Neural cell (in vitro differentiated cells): Measurements from ENCODE around the gene PRRT3. TPM values are rescaled to one million over a fixed set of nuclear protein-coding genes. Genes with fewer than 3 reads are reported as not detected.

Experiments
- H2AFZ ChIP-seq: fragments of 200-600, 300-800 bp; sonication (generic), shearing (Covaris generic); 2 replicates; pipeline ENCODE4 v1.6.0; 2014; ENCODE audit warnings: low read depth, mild to moderate bottlenecking, antibody characterized with exemption, low read length, moderate library complexity
- H3F3A ChIP-seq: fragments of 200-600 bp; shearing (Covaris generic); 2 replicates; pipeline ENCODE4 v1.6.1; 2016; ENCODE audit warnings: mild to moderate bottlenecking, moderate library complexity, mixed read lengths, antibody characterized with exemption, low read length; ENCODE audit not compliant: insufficient read depth, poor library complexity, severe bottlenecking
- H3K27ac ChIP-seq: fragments of 200-600, 300-800 bp; sonication (generic), shearing (Covaris generic); 2 replicates; pipeline ENCODE4 v1.5.1; 2014; ENCODE audit warnings: mild to moderate bottlenecking, low read length, moderate library complexity
- H3K27me3 ChIP-seq: fragments of 300-800, 200-600 bp; sonication (generic), shearing (Covaris generic); 2 replicates; pipeline ENCODE4 v1.6.0; 2014; ENCODE audit warnings: mild to moderate bottlenecking, low read depth, low read length, moderate library complexity; ENCODE audit not compliant: insufficient read depth
- H3K36me3 ChIP-seq: fragments of 300-800, 200-600 bp; sonication (generic), shearing (Covaris generic); 2 replicates; pipeline ENCODE4 v1.5.1; 2014; ENCODE audit warnings: mild to moderate bottlenecking, antibody characterized with exemption, low read length, moderate library complexity; ENCODE audit not compliant: insufficient read depth
- H3K4me2 ChIP-seq: fragments of 300-800, 200-600 bp; sonication (generic), shearing (Covaris generic); 2 replicates; pipeline ENCODE4 v1.6.0; 2014; ENCODE audit warnings: mild to moderate bottlenecking, low read length
- H3K4me3 ChIP-seq: fragments of 300-800, 200-600 bp; sonication (generic), shearing (Covaris generic); 2 replicates; pipeline ENCODE4 v1.5.1; 2014; ENCODE audit warnings: mild to moderate bottlenecking, low read length, moderate library complexity
- H3K79me2 ChIP-seq: fragments of 200-600 bp; shearing (Covaris generic); replicated peaks from 2 replicates; pipeline ENCODE4 v1.6.0; 2014; ENCODE audit warnings: mild to moderate bottlenecking, low read length, moderate library complexity; ENCODE audit not compliant: insufficient read depth
- H3K9ac ChIP-seq: fragments of 300-800, 200-600 bp; sonication (generic), shearing (Covaris generic); 2 replicates; pipeline ENCODE4 v1.6.1; 2016; ENCODE audit warnings: mild to moderate bottlenecking, low read length, mixed read lengths
- H3K9me2 ChIP-seq: fragments of 200-600 bp; shearing (Covaris generic); 2 replicates; pipeline ENCODE4 v1.6.1; 2016; ENCODE audit warnings: mild to moderate bottlenecking, low read length, mixed read lengths; ENCODE audit not compliant: insufficient read depth
- H3K9me3 ChIP-seq: fragments of 200-600, 300-800 bp; sonication (generic), shearing (Covaris generic); 2 replicates; pipeline ENCODE4 v1.6.1; 2016; ENCODE audit warnings: mild to moderate bottlenecking, mixed run types, low read length, moderate library complexity, mixed read lengths
- H4K20me1 ChIP-seq: fragments of 200-600 bp; shearing (Covaris generic); 2 replicates; pipeline ENCODE4 v1.6.1; 2016; ENCODE audit warnings: mild to moderate bottlenecking, mixed run types; ENCODE audit not compliant: insufficient read depth
- EP300 ChIP-seq: fragments of 450-650 bp; conservative IDR thresholded peaks from 2 replicates; pipeline ENCODE4 v1.6.1; 2014; ENCODE audit warnings: antibody characterized with exemption, mild to moderate bottlenecking, moderate library complexity; ENCODE audit not compliant: poor library complexity, severe bottlenecking
- EZH2 ChIP-seq: fragments of 200-600, 300-800 bp; shearing (Covaris generic), sonication (generic); IDR thresholded peaks from 2 replicates; pipeline ENCODE4 v1.6.1; 2014; ENCODE audit warnings: antibody characterized with exemption, low read length, borderline replicate concordance, mild to moderate bottlenecking; ENCODE audit not compliant: insufficient read depth, poor library complexity, severe bottlenecking
- MXI1 ChIP-seq: fragments of 450-650 bp; conservative IDR thresholded peaks from 2 replicates; pipeline ENCODE4 v1.6.1; 2014; ENCODE audit warnings: antibody characterized with exemption, mild to moderate bottlenecking; ENCODE audit not compliant: poor library complexity, severe bottlenecking
- POLR2AphosphoS5 ChIP-seq: IDR thresholded peaks from 2 replicates; pipeline ENCODE4 v1.6.1; 2012
- RAD21 ChIP-seq: fragments of 450-650 bp; conservative IDR thresholded peaks from 2 replicates; pipeline ENCODE4 v1.6.1; 2014; ENCODE audit warnings: antibody characterized with exemption, mild to moderate bottlenecking, moderate library complexity
- SMC3 ChIP-seq: fragments of 450-650 bp; conservative IDR thresholded peaks from 2 replicates; pipeline ENCODE4 v1.6.1; 2014; ENCODE audit warnings: antibody characterized with exemption, mild to moderate bottlenecking, moderate library complexity; ENCODE audit not compliant: poor library complexity
- TAF1 ChIP-seq: IDR thresholded peaks from 2 replicates; pipeline ENCODE4 v1.6.1; 2012; ENCODE audit warnings: low read depth
- polyA plus RNA-seq: library from polyadenylated mRNA; depleted of rRNA; stranded (reverse); fragments of >200 nt; gene quantifications from 2 replicates; pipeline ENCODE4 v1.2.3, GENCODE V29; 2014
- TF ChIP-seq, protein P1 (sequence below): IDR thresholded peaks from 2 replicates; pipeline ENCODE4 v1.6.1; 2012; ENCODE audit warnings: borderline replicate concordance
- TF ChIP-seq, protein P2 (sequence below): fragments of 450-650 bp; IDR thresholded peaks from 2 replicates; pipeline ENCODE4 v1.5.1; 2014; ENCODE audit warnings: antibody characterized with exemption, mild to moderate bottlenecking, moderate library complexity; ENCODE audit not compliant: poor library complexity, severe bottlenecking

PRRT3 gene
- polyA plus RNA-seq, 1 donor from 2014 or later: 2.9 TPM

DNA sequence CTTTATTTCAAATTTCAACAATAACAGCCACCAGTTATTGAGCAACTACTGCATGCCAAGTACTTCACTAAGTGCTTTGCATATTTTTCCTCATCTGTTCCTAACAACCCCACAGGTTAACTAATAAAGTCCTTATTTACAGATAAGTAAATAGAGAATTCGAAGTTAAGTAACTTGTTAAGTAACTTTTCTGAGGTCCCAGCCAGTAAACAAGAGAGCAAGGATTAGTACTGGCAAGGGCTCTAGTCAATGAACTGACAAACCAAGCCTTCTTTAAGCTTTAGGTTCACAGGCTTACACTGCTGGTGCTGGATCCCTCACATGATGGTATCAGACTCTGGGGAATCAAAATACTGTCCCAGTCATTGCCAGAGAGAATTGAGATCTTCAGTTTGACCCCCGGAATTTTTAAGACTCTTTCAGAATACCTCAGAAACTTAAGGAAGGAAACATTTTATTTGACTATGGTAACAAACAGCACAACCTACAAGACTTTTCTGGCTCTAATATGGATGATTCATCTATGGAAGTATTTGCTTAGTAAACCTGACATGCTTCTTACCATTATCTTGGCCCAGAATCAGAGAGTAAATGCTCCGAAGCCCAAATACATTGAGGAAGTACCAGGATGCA lies 17.9 kb upstream of the PRRT3 start:
- Histone ChIP-seq H2AFZ (no peak overlapping the region), H3K9me2 (no peaks in the 10 kb centered on the region), H3K27ac (no peak overlapping the region), H3K79me2 (no peaks in the 10 kb centered on the region), H3K27me3 (no peaks in the 10 kb centered on the region), H4K20me1 (no peaks in the 10 kb centered on the region), H3K9me3 (no peaks in the 10 kb centered on the region), H3K4me3 (no peak overlapping the region), H3K4me2 (no peak overlapping the region), H3K9ac (no peak overlapping the region), H3F3A (no peaks in the 10 kb centered on the region), H3K36me3 (peaks cover 13% of the 10 kb centered on the region)
- TF ChIP-seq, protein P1, sequence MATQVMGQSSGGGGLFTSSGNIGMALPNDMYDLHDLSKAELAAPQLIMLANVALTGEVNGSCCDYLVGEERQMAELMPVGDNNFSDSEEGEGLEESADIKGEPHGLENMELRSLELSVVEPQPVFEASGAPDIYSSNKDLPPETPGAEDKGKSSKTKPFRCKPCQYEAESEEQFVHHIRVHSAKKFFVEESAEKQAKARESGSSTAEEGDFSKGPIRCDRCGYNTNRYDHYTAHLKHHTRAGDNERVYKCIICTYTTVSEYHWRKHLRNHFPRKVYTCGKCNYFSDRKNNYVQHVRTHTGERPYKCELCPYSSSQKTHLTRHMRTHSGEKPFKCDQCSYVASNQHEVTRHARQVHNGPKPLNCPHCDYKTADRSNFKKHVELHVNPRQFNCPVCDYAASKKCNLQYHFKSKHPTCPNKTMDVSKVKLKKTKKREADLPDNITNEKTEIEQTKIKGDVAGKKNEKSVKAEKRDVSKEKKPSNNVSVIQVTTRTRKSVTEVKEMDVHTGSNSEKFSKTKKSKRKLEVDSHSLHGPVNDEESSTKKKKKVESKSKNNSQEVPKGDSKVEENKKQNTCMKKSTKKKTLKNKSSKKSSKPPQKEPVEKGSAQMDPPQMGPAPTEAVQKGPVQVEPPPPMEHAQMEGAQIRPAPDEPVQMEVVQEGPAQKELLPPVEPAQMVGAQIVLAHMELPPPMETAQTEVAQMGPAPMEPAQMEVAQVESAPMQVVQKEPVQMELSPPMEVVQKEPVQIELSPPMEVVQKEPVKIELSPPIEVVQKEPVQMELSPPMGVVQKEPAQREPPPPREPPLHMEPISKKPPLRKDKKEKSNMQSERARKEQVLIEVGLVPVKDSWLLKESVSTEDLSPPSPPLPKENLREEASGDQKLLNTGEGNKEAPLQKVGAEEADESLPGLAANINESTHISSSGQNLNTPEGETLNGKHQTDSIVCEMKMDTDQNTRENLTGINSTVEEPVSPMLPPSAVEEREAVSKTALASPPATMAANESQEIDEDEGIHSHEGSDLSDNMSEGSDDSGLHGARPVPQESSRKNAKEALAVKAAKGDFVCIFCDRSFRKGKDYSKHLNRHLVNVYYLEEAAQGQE: no peak
- no peak for TF ChIP-seq EP300
- no peak for TF ChIP-seq SMC3
- TF ChIP-seq MXI1: no peak

DNA sequence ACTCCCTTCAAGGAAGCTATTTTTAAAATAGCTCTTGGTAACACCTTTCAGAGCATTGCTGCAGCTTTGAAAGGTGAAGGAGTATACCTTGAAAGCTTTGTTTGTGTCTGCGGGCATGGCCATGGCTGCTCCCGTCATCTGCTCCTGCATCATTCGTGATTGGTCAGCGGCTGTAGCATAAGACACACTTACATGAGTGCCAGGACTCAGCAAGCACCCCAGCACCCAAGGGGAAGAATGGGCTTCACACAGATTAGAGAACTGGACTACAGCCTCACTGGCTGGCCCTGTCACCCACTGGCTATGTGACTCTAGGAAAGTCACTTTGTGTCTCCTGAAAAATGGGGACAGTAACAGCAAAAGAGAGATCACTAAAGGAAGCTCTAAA lies 17.4 kb upstream of the PRRT3 start:
- H3K4me3 ChIP-seq: no peak overlapping the region
- peaks cover 13% of the 10 kb centered on the region for H3K36me3 ChIP-seq
- H3K9me2 ChIP-seq: no peaks in the 10 kb centered on the region
- TF ChIP-seq RAD21: no peak
- TF ChIP-seq POLR2AphosphoS5: no peak
- no peak for TF ChIP-seq SMC3
- TF ChIP-seq EP300: no peak
- TF ChIP-seq EZH2: no peak
- TF ChIP-seq, protein P1: no peak
- no peak for TF ChIP-seq TAF1
- TF ChIP-seq, protein P2, sequence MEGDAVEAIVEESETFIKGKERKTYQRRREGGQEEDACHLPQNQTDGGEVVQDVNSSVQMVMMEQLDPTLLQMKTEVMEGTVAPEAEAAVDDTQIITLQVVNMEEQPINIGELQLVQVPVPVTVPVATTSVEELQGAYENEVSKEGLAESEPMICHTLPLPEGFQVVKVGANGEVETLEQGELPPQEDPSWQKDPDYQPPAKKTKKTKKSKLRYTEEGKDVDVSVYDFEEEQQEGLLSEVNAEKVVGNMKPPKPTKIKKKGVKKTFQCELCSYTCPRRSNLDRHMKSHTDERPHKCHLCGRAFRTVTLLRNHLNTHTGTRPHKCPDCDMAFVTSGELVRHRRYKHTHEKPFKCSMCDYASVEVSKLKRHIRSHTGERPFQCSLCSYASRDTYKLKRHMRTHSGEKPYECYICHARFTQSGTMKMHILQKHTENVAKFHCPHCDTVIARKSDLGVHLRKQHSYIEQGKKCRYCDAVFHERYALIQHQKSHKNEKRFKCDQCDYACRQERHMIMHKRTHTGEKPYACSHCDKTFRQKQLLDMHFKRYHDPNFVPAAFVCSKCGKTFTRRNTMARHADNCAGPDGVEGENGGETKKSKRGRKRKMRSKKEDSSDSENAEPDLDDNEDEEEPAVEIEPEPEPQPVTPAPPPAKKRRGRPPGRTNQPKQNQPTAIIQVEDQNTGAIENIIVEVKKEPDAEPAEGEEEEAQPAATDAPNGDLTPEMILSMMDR: no peak
- TF ChIP-seq MXI1: no peak
- no peaks in the 10 kb centered on the region for H3F3A ChIP-seq
- H3K9ac ChIP-seq: no peak overlapping the region
- no peaks in the 10 kb centered on the region for H3K27me3 ChIP-seq
- H3K79me2 ChIP-seq: no peaks in the 10 kb centered on the region
- no peak overlapping the region for H3K27ac ChIP-seq
- H4K20me1 ChIP-seq: no peaks in the 10 kb centered on the region
- no peak overlapping the region for H3K4me2 ChIP-seq
- H3K9me3 ChIP-seq: no peaks in the 10 kb centered on the region
- H2AFZ ChIP-seq: no peak overlapping the region
